Activated CD8-positive, alpha-beta T cell treated with anti-CD3 and anti-CD28 coated beads for 36 hours (primary cell): ENCODE measurements around the gene STX19. TPM values are rescaled to one million over a fixed set of nuclear protein-coding genes. Genes with fewer than 3 reads are reported as not detected.
A peak's percentile ranks its signal among the peaks of the same experiment; 100 is the strongest.

Experiments used
- ATAC-seq: fragments of 200-7000 bp; cut with Tn5 transposase; one replicate; pipeline ENCODE4 v1.10.0; 2021; ENCODE audit warnings: mild to moderate bottlenecking, moderate library complexity
- CTCF ChIA-PET: fragments of 350-600 bp; sonication (Branson Sonifier 250); formaldehyde crosslinking; loops from one replicate; lab custom pipeline; 2021; ENCODE audit warnings: antibody characterized with exemption; lab: Charles Lee
- POLR2A ChIA-PET: fragments of 350-600 bp; sonication (Branson Sonifier 250); formaldehyde crosslinking; loops from one replicate; lab custom pipeline; 2021; ENCODE audit warnings: antibody characterized with exemption; lab: Charles Lee
- DNase-seq: peaks from one replicate; pipeline ENCODE4 v3.0.0-alpha.2; 2020
- H3K27ac Mint-ChIP-seq: one replicate; pipeline ENCODE4 v1.8.0; 2021; ENCODE audit warnings: mild to moderate bottlenecking, mixed read lengths
- H3K27me3 Mint-ChIP-seq: one replicate; pipeline ENCODE4 v1.8.0; 2021; ENCODE audit warnings: mixed read lengths
- H3K36me3 Mint-ChIP-seq: one replicate; pipeline ENCODE4 v1.8.0; 2021; ENCODE audit warnings: low read depth, mixed read lengths
- H3K4me1 Mint-ChIP-seq: one replicate; pipeline ENCODE4 v1.8.0; 2021; ENCODE audit warnings: low read depth, mixed read lengths
- H3K4me3 Mint-ChIP-seq: one replicate; pipeline ENCODE4 v1.8.0; 2021; ENCODE audit warnings: mild to moderate bottlenecking, moderate library complexity, mixed read lengths
- H3K9me3 Mint-ChIP-seq: one replicate; pipeline ENCODE4 v1.8.0; 2021; ENCODE audit warnings: mixed read lengths
- intact Hi-C: fragments of 100-400 bp; cut with micrococcal nuclease; formaldehyde crosslinking; loops from one replicate; pipeline ENCODE4 v1.10.0; 2022
- total RNA-seq, 2 experiments: library from RNA; stranded (reverse); gene quantifications; one replicate each; pipeline ENCODE4 v1.2.3, GENCODE V29; 2021
- TF ChIP-seq, protein P1 (sequence below): fragments of 200-600 bp; IDR thresholded peaks from one replicate; pipeline ENCODE4 v1.8.0; 2022; ENCODE audit warnings: antibody characterized with exemption, mild to moderate bottlenecking

Gene STX19
- total RNA-seq, 2 experiments from 2014 or later, result not detected

DNA sequence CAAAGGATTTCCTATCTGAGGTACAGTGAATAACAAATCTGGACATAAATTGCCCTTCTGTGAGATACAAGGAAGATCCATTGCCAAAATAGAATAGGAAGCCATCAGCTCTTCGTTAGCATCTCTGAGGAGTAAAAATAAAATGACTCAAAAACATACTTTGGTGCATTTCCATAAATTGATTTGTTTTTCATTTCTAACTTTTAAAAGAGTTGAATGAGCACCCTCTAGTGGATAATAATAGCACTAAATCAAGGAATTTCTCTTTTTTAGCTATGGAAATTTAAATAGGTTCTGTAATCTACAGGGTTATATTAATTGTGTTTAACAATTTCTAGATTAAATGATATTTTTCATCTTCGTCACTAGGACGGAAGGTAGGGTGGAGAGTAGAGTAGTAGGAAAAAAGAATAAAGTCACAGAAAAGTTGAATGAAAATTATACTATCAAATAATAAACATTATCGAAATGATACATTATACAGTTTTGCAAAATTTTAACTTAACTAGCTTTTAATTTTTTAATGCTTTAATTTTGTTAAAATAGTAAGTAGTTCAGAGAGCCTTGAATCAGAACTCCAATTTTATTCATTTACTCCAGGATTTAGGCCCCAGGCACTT, 40.9 kb upstream of the STX19 start:
- ChIA-PET CTCF (interaction anchor here (0.6 to 11.1 kb wide), 22 partner anchors 9 to 98 kb away, joined by 3 to 99 read pairs (median 4); partner anchors contain the start of gene ARL13B), POLR2A (interaction anchor here (1.2 to 1.4 kb wide), 2 partner anchors 26 to 56 kb away, joined by 3 read pairs; no protein-coding TSS in a partner anchor)
- Mint-ChIP-seq H3K4me1 (peaks cover 78% of the 10 kb centered on the region), H3K9me3 (peaks cover 2% of the 10 kb centered on the region), H3K4me3 (no peak overlapping the region), H3K36me3 (peaks cover 51% of the 10 kb centered on the region), H3K27ac (peak overlapping the region; percentile 7), H3K27me3 (no peaks in the 10 kb centered on the region)
- no peak for DNase-seq
- intact Hi-C loops, result loop anchor here (1.0 kb wide), 1 partner anchor 65 kb away; no protein-coding TSS in a partner anchor
- TF ChIP-seq, protein P1, sequence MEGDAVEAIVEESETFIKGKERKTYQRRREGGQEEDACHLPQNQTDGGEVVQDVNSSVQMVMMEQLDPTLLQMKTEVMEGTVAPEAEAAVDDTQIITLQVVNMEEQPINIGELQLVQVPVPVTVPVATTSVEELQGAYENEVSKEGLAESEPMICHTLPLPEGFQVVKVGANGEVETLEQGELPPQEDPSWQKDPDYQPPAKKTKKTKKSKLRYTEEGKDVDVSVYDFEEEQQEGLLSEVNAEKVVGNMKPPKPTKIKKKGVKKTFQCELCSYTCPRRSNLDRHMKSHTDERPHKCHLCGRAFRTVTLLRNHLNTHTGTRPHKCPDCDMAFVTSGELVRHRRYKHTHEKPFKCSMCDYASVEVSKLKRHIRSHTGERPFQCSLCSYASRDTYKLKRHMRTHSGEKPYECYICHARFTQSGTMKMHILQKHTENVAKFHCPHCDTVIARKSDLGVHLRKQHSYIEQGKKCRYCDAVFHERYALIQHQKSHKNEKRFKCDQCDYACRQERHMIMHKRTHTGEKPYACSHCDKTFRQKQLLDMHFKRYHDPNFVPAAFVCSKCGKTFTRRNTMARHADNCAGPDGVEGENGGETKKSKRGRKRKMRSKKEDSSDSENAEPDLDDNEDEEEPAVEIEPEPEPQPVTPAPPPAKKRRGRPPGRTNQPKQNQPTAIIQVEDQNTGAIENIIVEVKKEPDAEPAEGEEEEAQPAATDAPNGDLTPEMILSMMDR, result peak; percentile 64
- ATAC-seq, result no peak

DNA sequence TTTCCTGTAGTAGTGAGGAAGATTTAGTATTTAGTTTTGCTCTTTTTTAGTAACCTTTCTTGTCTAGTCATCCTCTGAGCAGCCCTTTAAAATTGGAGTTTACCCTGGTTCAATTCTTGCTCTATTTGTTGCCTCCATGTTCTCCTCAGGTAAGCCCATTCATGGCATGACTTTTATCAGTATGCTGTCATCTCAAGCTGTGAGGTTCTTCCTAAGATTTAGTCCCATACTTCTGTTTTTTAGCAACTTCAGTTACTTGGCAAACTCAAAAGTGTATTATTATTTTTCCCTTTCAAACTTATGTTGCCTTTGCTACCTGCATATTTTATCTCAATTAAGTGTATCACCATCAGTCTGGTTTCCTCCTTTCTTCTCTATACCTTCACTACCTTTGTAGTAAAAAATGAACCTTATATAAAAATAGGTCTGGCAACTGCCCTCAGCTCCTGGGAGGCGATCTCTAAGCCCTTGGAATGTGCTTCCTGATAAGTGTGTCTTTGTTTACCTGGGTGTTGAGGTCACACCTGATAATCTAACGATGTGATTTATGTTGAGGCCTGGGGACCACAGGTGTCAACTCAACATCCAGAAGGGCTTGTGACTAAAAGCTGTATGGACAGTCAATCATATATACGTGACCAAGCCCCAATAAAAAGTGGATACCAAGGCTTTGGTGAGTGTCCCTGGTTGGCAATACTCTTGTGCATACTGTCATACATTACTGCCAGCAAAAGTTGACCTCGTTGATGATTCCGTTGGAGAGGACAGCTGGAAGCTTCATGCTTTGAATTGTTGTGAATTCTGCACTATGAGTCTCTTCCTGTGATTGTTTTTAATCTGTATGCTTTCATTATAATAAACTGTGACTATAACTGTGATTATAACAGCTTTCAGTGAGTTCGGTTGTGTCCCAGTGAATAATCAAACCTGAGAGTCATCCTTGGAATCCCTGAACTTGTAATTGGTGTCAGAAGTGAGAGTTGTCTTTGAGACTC, 38.4 kb upstream of the STX19 start:
- Mint-ChIP-seq H3K9me3 (peaks cover 2% of the 10 kb centered on the region), H3K27me3 (no peaks in the 10 kb centered on the region), H3K4me3 (no peak overlapping the region), H3K4me1 (peaks cover 64% of the 10 kb centered on the region), H3K27ac (peak overlapping the region; percentile 13), H3K36me3 (peaks cover 30% of the 10 kb centered on the region)
- CTCF ChIA-PET, result interaction anchor here (0.9 to 11.1 kb wide), 5 partner anchors 11 to 79 kb away, joined by 3 to 99 read pairs (median 3); no protein-coding TSS in a partner anchor
- TF ChIP-seq, protein P1, result no peak
- no peak for ATAC-seq
- POLR2A ChIA-PET, result interaction anchor here (0.7 kb wide), 1 partner anchor 72 kb away, joined by 3 read pairs; no protein-coding TSS in a partner anchor
- intact Hi-C loops, result no loop called here
- no peak for DNase-seq

DNA sequence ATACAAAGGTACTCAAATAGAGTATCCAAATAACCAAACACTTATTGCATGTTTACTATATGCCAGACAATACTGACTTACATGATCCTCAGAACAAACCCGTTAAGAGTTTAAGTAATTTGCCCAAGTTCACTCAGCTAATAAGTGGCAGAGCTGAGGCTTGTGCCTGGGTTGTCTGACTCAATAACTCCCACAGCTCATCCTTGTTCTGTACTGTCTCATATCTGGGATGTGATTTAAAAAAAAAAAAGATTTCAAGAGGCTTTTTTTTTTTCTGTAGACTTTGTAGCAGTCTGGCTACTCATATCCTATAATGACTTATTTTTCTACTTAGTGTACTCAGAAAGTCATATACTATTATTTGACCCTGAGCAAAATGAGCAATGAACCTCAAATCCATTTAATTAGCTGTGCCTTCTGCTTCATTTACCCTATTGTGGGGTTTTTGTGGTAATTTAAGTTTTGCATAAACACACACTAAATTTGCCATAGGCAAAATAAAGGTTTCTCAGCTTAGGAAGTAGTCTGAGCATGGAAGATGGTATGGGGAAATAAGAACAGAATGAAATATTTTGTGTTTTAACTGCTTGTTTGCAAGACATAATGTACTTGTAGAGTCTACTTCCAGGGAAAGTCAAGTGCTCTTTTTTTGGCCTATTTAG, 37.6 kb upstream of the STX19 start:
- POLR2A ChIA-PET, result interaction anchor here (0.7 kb wide), 1 partner anchor 71 kb away, joined by 3 read pairs; no protein-coding TSS in a partner anchor
- intact Hi-C loops, result no loop called here
- TF ChIP-seq, protein P1, result no peak
- Mint-ChIP-seq H3K27me3 (no peaks in the 10 kb centered on the region), H3K4me3 (no peak overlapping the region), H3K27ac (peak overlapping the region; percentile 4), H3K4me1 (peaks cover 60% of the 10 kb centered on the region), H3K9me3 (peaks cover 2% of the 10 kb centered on the region), H3K36me3 (peaks cover 27% of the 10 kb centered on the region)
- CTCF ChIA-PET, result interaction anchor here (0.9 to 11.1 kb wide), 4 partner anchors 10 to 79 kb away, joined by 3 to 99 read pairs (median 8); no protein-coding TSS in a partner anchor
- DNase-seq (no peak), ATAC-seq (no peak)

DNA sequence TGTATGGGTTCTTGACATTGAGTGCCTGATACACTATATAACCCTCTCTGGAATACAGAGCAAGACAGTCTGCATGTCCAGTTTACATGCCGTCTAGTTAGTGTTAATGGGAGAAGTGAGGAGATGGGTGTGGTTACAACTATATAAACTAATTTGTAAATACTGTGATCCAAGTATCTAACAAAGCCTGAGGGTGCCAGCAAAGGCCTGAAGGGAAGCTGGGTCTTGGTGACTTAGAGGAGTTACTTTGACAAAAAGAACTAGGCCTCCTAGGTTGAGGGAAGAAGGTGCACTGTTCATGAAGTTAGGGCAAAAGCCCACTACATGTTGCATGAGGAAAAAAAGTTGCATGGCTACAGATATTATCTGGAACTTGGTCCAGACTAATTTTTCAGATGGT, 36.7 kb upstream of the STX19 start:
- no peak overlapping the region for H3K27ac Mint-ChIP-seq

More for the DNA sequence above, 36.7 kb upstream of the STX19 start:
- ChIA-PET CTCF (interaction anchor here (3.9 to 11.1 kb wide), 2 partner anchors 29 to 64 kb away, joined by 14 to 99 read pairs; no protein-coding TSS in a partner anchor), POLR2A (no interaction called here)
- TF ChIP-seq, protein P1, result no peak
- peaks cover 34% of the 10 kb centered on the region for H3K36me3 Mint-ChIP-seq
- DNase-seq, result no peak
- H3K27me3 Mint-ChIP-seq, result no peaks in the 10 kb centered on the region
- no peak for ATAC-seq
- H3K4me1 Mint-ChIP-seq, result peaks cover 58% of the 10 kb centered on the region
- intact Hi-C loops, result no loop called here
- H3K4me3 Mint-ChIP-seq, result peak overlapping the region; percentile 1
- H3K9me3 Mint-ChIP-seq, result peaks cover 2% of the 10 kb centered on the region
